Stimulated activated CD4-positive, alpha-beta T cell treated with anti-CD3 and anti-CD28 coated beads, Interleukin-12 subunit alpha, Interleukin-12 subunit beta, amount 100 ng/mL, for 24 hours (primary cell): Measurements from ENCODE around the gene TLX2.
"Not testable (repeated sequence)": the region's sequence is repeated elsewhere in the genome, so short reads cannot be mapped to it uniquely, and the experiment has no call there.

ENCODE experiments used
- DNase-seq, 2 experiments: peaks; one replicate each; pipeline ENCODE4 v3.0.0-alpha.2; 2020; ENCODE audit warnings: low read depth in 2 of 2

The TLX2 gene

GRCh38 chr2:74554820-74555531, 40.7 kb downstream of the TLX2 start:
- DNase-seq, result no peak

- DNase-seq, result no peak
These were observed 41.4 kb downstream of the TLX2 start for GRCh38 chr2:74555610-74556103.

GRCh38 chr2:74556159-74556558, 41.9 kb downstream of the TLX2 start:
- no peak for DNase-seq

- no peak for DNase-seq
These were observed 42.7 kb downstream of the TLX2 start for GRCh38 chr2:74556831-74557370.

- DNase-seq, result no peak
These were observed 44.3 kb downstream of the TLX2 start for GRCh38 chr2:74558284-74559230.

GRCh38 chr2:74559912-74560311, 45.7 kb downstream of the TLX2 start:
- no peak for DNase-seq

- DNase-seq, result no peak
These were observed 46.3 kb downstream of the TLX2 start for GRCh38 chr2:74560591-74560990.

- not testable (repeated sequence) for DNase-seq
These were observed 46.8 kb downstream of the TLX2 start for GRCh38 chr2:74561022-74561421.

- no peak for DNase-seq
These were observed 48.0 kb downstream of the TLX2 start for GRCh38 chr2:74562126-74562775.

GRCh38 chr2:74564222-74564621, 50.0 kb downstream of the TLX2 start:
- no peak for DNase-seq

- no peak for DNase-seq
These were observed 52.0 kb downstream of the TLX2 start for GRCh38 chr2:74566076-74566753.

- no peak for DNase-seq
These were observed 52.5 kb downstream of the TLX2 start for GRCh38 chr2:74566754-74567085.
